K562 (cell line): Measurements from ENCODE around the gene ORMDL2. TPM values are rescaled to one million over a fixed set of nuclear protein-coding genes. Genes with fewer than 3 reads are reported as not detected.

ENCODE experiments used
- BRCA1 ChIP-seq, 2 experiments: fragments of 450-650 bp in 1 of 2; sonication (generic) in 1 of 2; formaldehyde crosslinking in 1 of 2; IDR thresholded peaks; 2 replicates each; pipeline versions ENCODE4 v1.5.0 to v1.6.1; 2017 to 2020; ENCODE audit warnings: mild to moderate bottlenecking in 1 of 2, missing genetic modification reagents in 1 of 2
- BRF1 ChIP-seq: IDR thresholded peaks from 3 replicates; pipeline ENCODE4 v1.6.1; 2011; ENCODE audit warnings: borderline replicate concordance, mild to moderate bottlenecking; ENCODE audit not compliant: insufficient read length; ENCODE audit errors: extremely low read depth
- CBFB ChIP-seq: sonication (generic); formaldehyde crosslinking; IDR thresholded peaks from 2 replicates; pipeline ENCODE4 v1.4.0; 2020; ENCODE audit warnings: mild to moderate bottlenecking, missing genetic modification reagents
- CREM ChIP-seq: IDR thresholded peaks from 2 replicates; pipeline ENCODE4 v1.6.1; 2014; ENCODE audit warnings: antibody characterized with exemption, low read depth
- LARP7 ChIP-seq: fragments of 450-650 bp; IDR thresholded peaks from 2 replicates; pipeline ENCODE4 v1.6.1; 2016
- MYC ChIP-seq, 2 experiments: fragments of 250-450 bp in 1 of 2; sonication (Bioruptor Pico) in 1 of 2; IDR thresholded peaks; 2 replicates each; pipeline versions ENCODE4 v1.5.1 to v1.6.1; 2012 to 2021; ENCODE audit warnings: low read depth in 2 of 2, borderline replicate concordance in 1 of 2, improper control_type of control experiment in 1 of 2, low read length in 1 of 2, mild to moderate bottlenecking in 1 of 2, moderate library complexity in 1 of 2
- RBFOX2 ChIP-seq: fragments of 200-400 bp; formaldehyde crosslinking; IDR thresholded peaks from 2 replicates; pipeline ENCODE4 v1.6.1; 2017; ENCODE audit warnings: low read depth, mild to moderate bottlenecking, low read length, moderate library complexity
- SAFB2 ChIP-seq: fragments of 200-400 bp; formaldehyde crosslinking; IDR thresholded peaks from 2 replicates; pipeline ENCODE4 v1.6.1; 2018; ENCODE audit warnings: borderline replicate concordance, low read length, low read depth, moderate library complexity; ENCODE audit not compliant: severe bottlenecking
- SMAD1 ChIP-seq: fragments of 150-350 bp; IDR thresholded peaks from 2 replicates; pipeline ENCODE4 v1.6.1; 2014; ENCODE audit warnings: low read length, low read depth; ENCODE audit not compliant: partially characterized antibody
- SMARCA4 ChIP-seq: fragments of 450-650 bp; IDR thresholded peaks from 2 replicates; pipeline ENCODE4 v1.6.1; 2016
- THRAP3 ChIP-seq: fragments of 450-650 bp; IDR thresholded peaks from 2 replicates; pipeline ENCODE4 v1.6.1; 2016; ENCODE audit warnings: mild to moderate bottlenecking, inconsistent platforms, borderline replicate concordance
- WHSC1 ChIP-seq: IDR thresholded peaks from one replicate; pipeline ENCODE4 v1.6.1; 2012; ENCODE audit warnings: low read length, control low read depth, inconsistent platforms
- ZNF408 ChIP-seq: fragments of 250-450 bp; sonication (Bioruptor Pico); IDR thresholded peaks from 2 replicates; pipeline ENCODE4 v1.4.0; 2020; ENCODE audit warnings: low read depth, mild to moderate bottlenecking, moderate library complexity
- ZNF584 ChIP-seq: fragments of 200-800 bp; sonication (Bioruptor generic); IDR thresholded peaks from 2 replicates; pipeline ENCODE4 v1.6.1; 2016; ENCODE audit warnings: low read depth, mild to moderate bottlenecking, missing genetic modification characterization, missing compliant biosample characterization
- polyA plus RNA-seq, 8 experiments: library from polyadenylated mRNA; depleted of rRNA in 4 of 8; stranded (reverse) in 5 of 8; unstranded in 3 of 8; fragments of >200 nt; fragmentation: Nextera tagmentation in 2 of 8; fragmentation: Illumina TruSeq in 1 of 8; extraction: Ambion mirVana in 2 of 8; extraction: Trizol in 1 of 8; gene quantifications; 2 replicates each; pipeline versions ENCODE4 v1.2.1 to v1.2.3, GENCODE V29; 2011 to 2014; ENCODE audit warnings: inconsistent platforms in 1 of 8, missing spikeins in 1 of 8
- total RNA-seq, 7 experiments: library from RNA; depleted of rRNA in 6 of 7; stranded (reverse); fragments of >200 nt in 6 of 7; fragmentation: Illumina TruSeq in 2 of 7; extraction: Trizol in 2 of 7; gene quantifications; 2 replicates each; pipeline versions ENCODE4 v1.2.1 to v1.2.3, GENCODE V29; 2011 to 2021; ENCODE audit warnings: low replicate concordance in 1 of 7
- TF ChIP-seq, protein P1 (sequence below), 2 experiments: fragments of 200-800 bp in 1 of 2; sonication (Bioruptor generic) in 1 of 2; sonication (generic) in 1 of 2; formaldehyde crosslinking in 1 of 2; IDR thresholded peaks in 1 of 2; conservative IDR thresholded peaks in 1 of 2; 2 replicates each; pipeline versions ENCODE4 v1.5.0 to v1.6.1; 2016 to 2020; ENCODE audit warnings: missing compliant biosample characterization in 1 of 2, missing genetic modification characterization in 1 of 2, missing genetic modification reagents in 1 of 2
- TF ChIP-seq, protein P2 (sequence below): fragments of 450-650 bp; IDR thresholded peaks from 2 replicates; pipeline ENCODE4 v1.6.1; 2016; ENCODE audit warnings: antibody characterized with exemption
- TF ChIP-seq, protein P3 (sequence below), 2 experiments: fragments of 450-650 bp in 1 of 2; IDR thresholded peaks; 2 replicates each; pipeline ENCODE4 v1.6.1; 2011 to 2017; ENCODE audit warnings: low read depth in 2 of 2, antibody characterized with exemption in 1 of 2, borderline replicate concordance in 1 of 2, low read length in 1 of 2, mild to moderate bottlenecking in 1 of 2, mixed read lengths in 1 of 2; ENCODE audit not compliant: control insufficient read depth in 1 of 2
- TF ChIP-seq, protein P4 (sequence below): fragments of 450-650 bp; IDR thresholded peaks from 2 replicates; pipeline ENCODE4 v1.7.0; 2016; ENCODE audit warnings: borderline replicate concordance

Gene ORMDL2
- total and polyA plus RNA-seq, 9 of the 15 experiments (the other 6 are each of a cell fraction or from before 2014, with no cell fraction given): 9.9 to 113 (median 34.4) TPM

DNA sequence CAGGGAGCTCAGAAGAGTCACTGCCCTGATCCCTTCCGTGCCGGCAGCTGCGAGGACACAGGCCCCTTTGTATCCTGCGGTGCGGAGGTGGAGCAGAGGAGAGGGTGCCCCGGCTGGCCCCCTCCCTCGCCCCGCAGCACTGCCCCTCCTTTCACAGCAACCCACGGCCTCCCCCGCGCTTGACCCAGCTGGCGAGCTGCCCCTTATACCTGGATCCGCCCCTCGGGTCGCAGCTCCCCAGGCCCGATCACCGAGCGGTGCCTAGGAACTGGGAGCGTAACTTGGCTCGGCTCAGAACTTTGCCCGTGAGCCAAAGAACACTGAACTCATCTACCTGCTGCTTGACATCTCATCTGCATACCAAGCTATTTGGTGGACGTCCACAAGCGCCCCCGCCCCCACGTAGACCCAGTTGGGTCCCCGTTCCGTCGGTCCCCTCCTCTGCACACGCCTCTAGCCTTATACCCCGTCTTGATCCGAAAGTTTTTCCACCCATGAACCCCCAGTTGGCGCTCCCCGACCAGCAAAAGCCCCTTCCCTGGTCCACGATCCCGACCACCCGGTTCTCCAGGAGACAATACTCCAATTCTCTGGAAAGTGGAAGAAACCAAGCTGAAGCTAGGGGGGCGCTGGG lies 12.2 kb downstream of the ORMDL2 start (continued):
- TF ChIP-seq CBFB (CRISPR knock-in tag): no peak
- TF ChIP-seq, protein P1, sequence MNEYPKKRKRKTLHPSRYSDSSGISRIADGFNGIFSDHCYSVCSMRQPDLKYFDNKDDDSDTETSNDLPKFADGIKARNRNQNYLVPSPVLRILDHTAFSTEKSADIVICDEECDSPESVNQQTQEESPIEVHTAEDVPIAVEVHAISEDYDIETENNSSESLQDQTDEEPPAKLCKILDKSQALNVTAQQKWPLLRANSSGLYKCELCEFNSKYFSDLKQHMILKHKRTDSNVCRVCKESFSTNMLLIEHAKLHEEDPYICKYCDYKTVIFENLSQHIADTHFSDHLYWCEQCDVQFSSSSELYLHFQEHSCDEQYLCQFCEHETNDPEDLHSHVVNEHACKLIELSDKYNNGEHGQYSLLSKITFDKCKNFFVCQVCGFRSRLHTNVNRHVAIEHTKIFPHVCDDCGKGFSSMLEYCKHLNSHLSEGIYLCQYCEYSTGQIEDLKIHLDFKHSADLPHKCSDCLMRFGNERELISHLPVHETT (CRISPR knock-in tag; conservative IDR thresholded peaks at IDR 0.05 in 1 of 2, IDR thresholded peaks at IDR 0.05 in 1 of 2): no peak
- TF ChIP-seq WHSC1: no peak
- TF ChIP-seq ZNF408 (CRISPR knock-in tag): no peak
- TF ChIP-seq, protein P2, sequence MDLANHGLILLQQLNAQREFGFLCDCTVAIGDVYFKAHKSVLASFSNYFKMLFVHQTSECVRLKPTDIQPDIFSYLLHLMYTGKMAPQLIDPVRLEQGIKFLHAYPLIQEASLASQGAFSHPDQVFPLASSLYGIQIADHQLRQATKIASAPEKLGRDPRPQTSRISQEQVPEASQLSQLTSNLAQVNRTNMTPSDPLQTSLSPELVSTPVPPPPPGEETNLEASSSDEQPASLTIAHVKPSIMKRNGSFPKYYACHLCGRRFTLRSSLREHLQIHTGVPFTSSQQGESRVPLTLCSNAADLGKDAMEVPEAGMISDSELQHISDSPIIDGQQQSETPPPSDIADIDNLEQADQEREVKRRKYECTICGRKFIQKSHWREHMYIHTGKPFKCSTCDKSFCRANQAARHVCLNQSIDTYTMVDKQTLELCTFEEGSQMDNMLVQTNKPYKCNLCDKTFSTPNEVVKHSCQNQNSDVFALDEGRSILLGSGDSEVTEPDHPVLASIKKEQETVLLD: no peak
- no peak for TF ChIP-seq CREM
- no peak for TF ChIP-seq BRCA1 (IDR thresholded peaks at IDR 0.05)
- peak; percentile 90; the same call in 1 of the 2 replicates for TF ChIP-seq BRCA1 (CRISPR knock-in tag; IDR thresholded peaks at IDR 0.05)
- no peak for TF ChIP-seq THRAP3
- TF ChIP-seq, protein P3, sequence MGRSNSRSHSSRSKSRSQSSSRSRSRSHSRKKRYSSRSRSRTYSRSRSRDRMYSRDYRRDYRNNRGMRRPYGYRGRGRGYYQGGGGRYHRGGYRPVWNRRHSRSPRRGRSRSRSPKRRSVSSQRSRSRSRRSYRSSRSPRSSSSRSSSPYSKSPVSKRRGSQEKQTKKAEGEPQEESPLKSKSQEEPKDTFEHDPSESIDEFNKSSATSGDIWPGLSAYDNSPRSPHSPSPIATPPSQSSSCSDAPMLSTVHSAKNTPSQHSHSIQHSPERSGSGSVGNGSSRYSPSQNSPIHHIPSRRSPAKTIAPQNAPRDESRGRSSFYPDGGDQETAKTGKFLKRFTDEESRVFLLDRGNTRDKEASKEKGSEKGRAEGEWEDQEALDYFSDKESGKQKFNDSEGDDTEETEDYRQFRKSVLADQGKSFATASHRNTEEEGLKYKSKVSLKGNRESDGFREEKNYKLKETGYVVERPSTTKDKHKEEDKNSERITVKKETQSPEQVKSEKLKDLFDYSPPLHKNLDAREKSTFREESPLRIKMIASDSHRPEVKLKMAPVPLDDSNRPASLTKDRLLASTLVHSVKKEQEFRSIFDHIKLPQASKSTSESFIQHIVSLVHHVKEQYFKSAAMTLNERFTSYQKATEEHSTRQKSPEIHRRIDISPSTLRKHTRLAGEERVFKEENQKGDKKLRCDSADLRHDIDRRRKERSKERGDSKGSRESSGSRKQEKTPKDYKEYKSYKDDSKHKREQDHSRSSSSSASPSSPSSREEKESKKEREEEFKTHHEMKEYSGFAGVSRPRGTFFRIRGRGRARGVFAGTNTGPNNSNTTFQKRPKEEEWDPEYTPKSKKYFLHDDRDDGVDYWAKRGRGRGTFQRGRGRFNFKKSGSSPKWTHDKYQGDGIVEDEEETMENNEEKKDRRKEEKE (IDR thresholded peaks at IDR 0.05; ENCODE audit: borderline replicate concordance in 1 of 2, control insufficient read depth in 1 of 2, low read depth in 2 of 2, low read length in 1 of 2): no peak
- TF ChIP-seq LARP7: no peak
- TF ChIP-seq BRF1: no peak
- TF ChIP-seq, protein P4, sequence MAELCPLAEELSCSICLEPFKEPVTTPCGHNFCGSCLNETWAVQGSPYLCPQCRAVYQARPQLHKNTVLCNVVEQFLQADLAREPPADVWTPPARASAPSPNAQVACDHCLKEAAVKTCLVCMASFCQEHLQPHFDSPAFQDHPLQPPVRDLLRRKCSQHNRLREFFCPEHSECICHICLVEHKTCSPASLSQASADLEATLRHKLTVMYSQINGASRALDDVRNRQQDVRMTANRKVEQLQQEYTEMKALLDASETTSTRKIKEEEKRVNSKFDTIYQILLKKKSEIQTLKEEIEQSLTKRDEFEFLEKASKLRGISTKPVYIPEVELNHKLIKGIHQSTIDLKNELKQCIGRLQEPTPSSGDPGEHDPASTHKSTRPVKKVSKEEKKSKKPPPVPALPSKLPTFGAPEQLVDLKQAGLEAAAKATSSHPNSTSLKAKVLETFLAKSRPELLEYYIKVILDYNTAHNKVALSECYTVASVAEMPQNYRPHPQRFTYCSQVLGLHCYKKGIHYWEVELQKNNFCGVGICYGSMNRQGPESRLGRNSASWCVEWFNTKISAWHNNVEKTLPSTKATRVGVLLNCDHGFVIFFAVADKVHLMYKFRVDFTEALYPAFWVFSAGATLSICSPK: no peak
- TF ChIP-seq SMARCA4: peak; percentile 18; the same call in 1 of the 2 replicates
- no peak for TF ChIP-seq MYC (IDR thresholded peaks at IDR 0.05; ENCODE audit: low read depth, low read length)
- peak; percentile 48; the same call in 1 of the 2 replicates for TF ChIP-seq MYC (CRISPR knock-in tag; IDR thresholded peaks at IDR 0.05; ENCODE audit: borderline replicate concordance, low read depth)
- peak; percentile 49 for TF ChIP-seq RBFOX2
- TF ChIP-seq SMAD1: no peak
- TF ChIP-seq SAFB2: no peak
- no peak for TF ChIP-seq ZNF584
